MCF 10A (cell line): ENCODE measurements around the gene PLEKHG3. TPM values are rescaled to one million over a fixed set of nuclear protein-coding genes. Genes with fewer than 3 reads are reported as not detected.

Experiments used
- BruUV-seq: library from RNA; stranded (reverse); fragments of 400-500 nt; replicated peaks from 2 replicates; lab custom pipeline; 2021; lab: Mats Ljungman, UMichigan
- CTCF ChIA-PET: fragments of 300-600 bp; sonication (Branson Sonifier 250); formaldehyde crosslinking; extraction: SDS; loops from one replicate; lab custom pipeline; 2021; ENCODE audit warnings: antibody characterized with exemption, inconsistent platforms; lab: Yijun Ruan, JAX
- POLR2A ChIA-PET: fragments of 300-600, 350-650 bp; sonication (Branson Sonifier 250); formaldehyde crosslinking; extraction: SDS; loops from one replicate; lab custom pipeline; 2020; ENCODE audit warnings: antibody characterized with exemption, inconsistent platforms; lab: Yijun Ruan, JAX
- DNase-seq: peaks from one replicate; pipeline ENCODE4 v3.0.0-alpha.2; 2018; ENCODE audit not compliant: unreplicated experiment
- H3K27ac Mint-ChIP-seq: one replicate; pipeline ENCODE4 v1.8.0; 2022; ENCODE audit warnings: mild to moderate bottlenecking, low read depth, mixed read lengths; ENCODE audit not compliant: unreplicated experiment
- H3K27me3 Mint-ChIP-seq: one replicate; pipeline ENCODE4 v1.8.0; 2022; ENCODE audit warnings: mixed read lengths; ENCODE audit not compliant: insufficient read depth, unreplicated experiment
- H3K36me3 Mint-ChIP-seq: one replicate; pipeline ENCODE4 v1.8.0; 2022; ENCODE audit warnings: mild to moderate bottlenecking, moderate library complexity, mixed read lengths; ENCODE audit not compliant: insufficient read depth, unreplicated experiment
- H3K4me1 Mint-ChIP-seq: one replicate; pipeline ENCODE4 v1.8.0; 2022; ENCODE audit warnings: mixed read lengths; ENCODE audit not compliant: insufficient read depth, unreplicated experiment
- H3K4me3 Mint-ChIP-seq: one replicate; pipeline ENCODE4 v1.8.0; 2022; ENCODE audit warnings: mild to moderate bottlenecking, moderate library complexity, mixed read lengths; ENCODE audit not compliant: unreplicated experiment
- H3K9me3 Mint-ChIP-seq: one replicate; pipeline ENCODE4 v1.8.0; 2022; ENCODE audit warnings: mixed read lengths; ENCODE audit not compliant: unreplicated experiment
- CTCF ChIP-seq: fragments of 200-600 bp; IDR thresholded peaks from one replicate; pipeline ENCODE4 v1.8.0; 2022; ENCODE audit warnings: antibody characterized with exemption, mild to moderate bottlenecking; ENCODE audit not compliant: unreplicated experiment
- intact Hi-C: fragments of 100-400 bp; cut with micrococcal nuclease; formaldehyde crosslinking; loops from 2 replicates; pipeline ENCODE4 v1.14.1; 2022
- total RNA-seq: library from RNA; stranded (reverse); gene quantifications from 2 replicates; pipeline ENCODE4 v1.2.3, GENCODE V29; 2022

PLEKHG3 gene
- total RNA-seq, 1 experiment from 2014 or later: 72.8 TPM

- BruUV-seq: no TSS peak
- ChIA-PET CTCF (interaction anchor here (0.7 to 1.6 kb wide), 2 partner anchors 82 to 152 kb away, joined by 3 read pairs; no protein-coding TSS in a partner anchor), POLR2A (interaction anchor here (0.7 kb wide), 1 partner anchor 34 kb away, joined by 3 read pairs; no protein-coding TSS in a partner anchor)
- H3K36me3 Mint-ChIP-seq: peaks cover 57% of the 10 kb centered on the region
- no peaks in the 10 kb centered on the region for H3K9me3 Mint-ChIP-seq
- no peak overlapping the region for H3K4me3 Mint-ChIP-seq
- no peak for DNase-seq
- intact Hi-C loops: no loop called here
- no peaks in the 10 kb centered on the region for H3K27me3 Mint-ChIP-seq
- H3K4me1 Mint-ChIP-seq: no peaks in the 10 kb centered on the region
- no peak overlapping the region for H3K27ac Mint-ChIP-seq
- TF ChIP-seq CTCF: no peak
These were observed 37.0 kb downstream of the PLEKHG3 start for GRCh38 chr14:64741200-64741599.

- Mint-ChIP-seq H3K4me3 (no peak overlapping the region), H3K27ac (no peak overlapping the region), H3K27me3 (no peaks in the 10 kb centered on the region), H3K36me3 (peaks cover 64% of the 10 kb centered on the region), H3K4me1 (no peaks in the 10 kb centered on the region), H3K9me3 (no peaks in the 10 kb centered on the region)
- CTCF ChIA-PET: interaction anchor here (0.6 to 1.6 kb wide), 2 partner anchors 81 to 264 kb away, joined by 3 read pairs; no protein-coding TSS in a partner anchor
- DNase-seq: no peak
- TF ChIP-seq CTCF: no peak
- POLR2A ChIA-PET: no interaction called here
- intact Hi-C loops: no loop called here
- no TSS peak for BruUV-seq
These were observed 37.7 kb downstream of the PLEKHG3 start for GRCh38 chr14:64741961-64742360.

- Mint-ChIP-seq H3K36me3 (peaks cover 70% of the 10 kb centered on the region), H3K27ac (no peak overlapping the region), H3K4me3 (no peak overlapping the region), H3K9me3 (no peaks in the 10 kb centered on the region), H3K27me3 (no peaks in the 10 kb centered on the region), H3K4me1 (no peaks in the 10 kb centered on the region)
- POLR2A ChIA-PET: no interaction called here
- DNase-seq: no peak
- BruUV-seq: no TSS peak
- CTCF ChIA-PET: interaction anchor here (1.6 kb wide), 1 partner anchor 80 kb away, joined by 3 read pairs; no protein-coding TSS in a partner anchor
- intact Hi-C loops: no loop called here
- no peak for TF ChIP-seq CTCF
These were observed 38.8 kb downstream of the PLEKHG3 start for GRCh38 chr14:64743061-64743460.

- TF ChIP-seq CTCF: no peak
- no peaks in the 10 kb centered on the region for H3K4me1 Mint-ChIP-seq
- DNase-seq: no peak
- peak overlapping the region; percentile 35 for H3K27ac Mint-ChIP-seq
- no peak overlapping the region for H3K4me3 Mint-ChIP-seq
- ChIA-PET CTCF (interaction anchor here (0.6 to 1.4 kb wide), 5 partner anchors 28 to 205 kb away, joined by 3 to 6 read pairs (median 4); partner anchors contain the start of gene HSPA2), POLR2A (interaction anchor here (1.2 kb wide), 1 partner anchor 39 kb away, joined by 3 read pairs; no protein-coding TSS in a partner anchor)
- intact Hi-C loops: no loop called here
- no TSS peak for BruUV-seq
- peaks cover 68% of the 10 kb centered on the region for H3K36me3 Mint-ChIP-seq
- no peaks in the 10 kb centered on the region for H3K27me3 Mint-ChIP-seq
- H3K9me3 Mint-ChIP-seq: no peaks in the 10 kb centered on the region
These were observed 41.4 kb downstream of the PLEKHG3 start for GRCh38 chr14:64745511-64746091.
